A673 (cell line): ENCODE measurements around the gene COMMD4. TPM values are rescaled to one million over a fixed set of nuclear protein-coding genes. Genes with fewer than 3 reads are reported as not detected.
A peak's percentile ranks its signal among the peaks of the same experiment; 100 is the strongest.

Experiments
- BruUV-seq: library from RNA; stranded (reverse); fragments of 400-500 nt; replicated peaks from 2 replicates; lab custom pipeline; 2021; lab: Mats Ljungman, UMichigan
- CTCF ChIA-PET: fragments of 300-600 bp; sonication (Branson Sonifier 250); formaldehyde crosslinking; loops from one replicate; lab custom pipeline; 2022; ENCODE audit warnings: antibody characterized with exemption; lab: Charles Lee
- POLR2A ChIA-PET: fragments of 300-600 bp; sonication (Branson Sonifier 250); formaldehyde crosslinking; loops from one replicate; lab custom pipeline; 2022; ENCODE audit warnings: antibody characterized with exemption; ENCODE audit not compliant: low non-redundant PET; lab: Charles Lee
- DNase-seq: peaks from one replicate; pipeline ENCODE4 v3.0.0-alpha.2; 2015; ENCODE audit warnings: low spot score
- H3K27ac ChIP-seq: fragments of 200-600 bp; sonication (generic); 2 replicates; pipeline ENCODE4 v1.5.1; 2016; ENCODE audit warnings: mixed run types, low read depth, mild to moderate bottlenecking, mixed read lengths, antibody characterized with exemption, low read length; ENCODE audit not compliant: poor library complexity, severe bottlenecking
- H3K27me3 ChIP-seq: fragments of 200-600 bp; sonication (generic); replicated peaks from 2 replicates; pipeline ENCODE4 v1.6.1; 2017; ENCODE audit warnings: mixed run types, low read depth, mild to moderate bottlenecking, mixed read lengths, antibody characterized with exemption, low read length; ENCODE audit not compliant: insufficient read depth, poor library complexity
- H3K36me3 ChIP-seq: fragments of 200-600 bp; sonication (generic); 2 replicates; pipeline ENCODE4 v1.6.1; 2016; ENCODE audit warnings: mixed run types, mild to moderate bottlenecking, mixed read lengths, antibody characterized with exemption, low read length; ENCODE audit not compliant: insufficient read depth, poor library complexity, severe bottlenecking
- H3K4me1 ChIP-seq: fragments of 200-600 bp; sonication (generic); 2 replicates; pipeline ENCODE4 v1.6.1; 2017; ENCODE audit warnings: mixed run types, mild to moderate bottlenecking, mixed read lengths, antibody characterized with exemption, low read length; ENCODE audit not compliant: insufficient read depth, poor library complexity, severe bottlenecking
- H3K4me3 ChIP-seq: fragments of 200-600 bp; sonication (generic); 2 replicates; pipeline ENCODE4 v1.5.1; 2016; ENCODE audit warnings: low read depth, mixed run types, mild to moderate bottlenecking, mixed read lengths, low read length; ENCODE audit not compliant: poor library complexity, severe bottlenecking
- H3K9me3 ChIP-seq: fragments of 200-600 bp; sonication (generic); 2 replicates; pipeline ENCODE4 v1.6.1; 2016; ENCODE audit warnings: mixed run types, low read depth, mild to moderate bottlenecking, mixed read lengths, antibody characterized with exemption, low read length; ENCODE audit not compliant: poor library complexity, severe bottlenecking
- EZH2 ChIP-seq: fragments of 200-600 bp; sonication (generic); IDR thresholded peaks from 2 replicates; pipeline ENCODE4 v1.6.1; 2017; ENCODE audit warnings: borderline replicate concordance, low read depth, mild to moderate bottlenecking, mixed read lengths, antibody characterized with exemption, low read length; ENCODE audit not compliant: poor library complexity, severe bottlenecking
- intact Hi-C: fragments of 100-400 bp; cut with micrococcal nuclease; formaldehyde crosslinking; loops from one replicate; pipeline ENCODE4 v1.10.0; 2022; ENCODE audit not compliant: unreplicated experiment
- total RNA-seq: library from RNA; stranded (reverse); gene quantifications from 2 replicates; pipeline ENCODE4 v1.2.3, GENCODE V29; 2021
- TF ChIP-seq, protein P1 (sequence below): fragments of 300-800, 200-600 bp; sonication (generic); conservative IDR thresholded peaks from 2 replicates; pipeline ENCODE4 v1.5.1; 2017; ENCODE audit warnings: low read depth, mild to moderate bottlenecking, antibody characterized with exemption, low read length, moderate library complexity, mixed read lengths

Gene COMMD4
- total RNA-seq, 1 experiment from 2014 or later = 109 TPM

GRCh38 chr15:75366163-75366562, 30.3 kb downstream of the COMMD4 start:
- H3K4me3 ChIP-seq = no peak overlapping the region
- POLR2A ChIA-PET = interaction anchor here (0.6 kb wide), 1 partner anchor 18 kb away, joined by 7 read pairs; no protein-coding TSS in a partner anchor
- no peaks in the 10 kb centered on the region for H3K9me3 ChIP-seq
- TF ChIP-seq, protein P1, sequence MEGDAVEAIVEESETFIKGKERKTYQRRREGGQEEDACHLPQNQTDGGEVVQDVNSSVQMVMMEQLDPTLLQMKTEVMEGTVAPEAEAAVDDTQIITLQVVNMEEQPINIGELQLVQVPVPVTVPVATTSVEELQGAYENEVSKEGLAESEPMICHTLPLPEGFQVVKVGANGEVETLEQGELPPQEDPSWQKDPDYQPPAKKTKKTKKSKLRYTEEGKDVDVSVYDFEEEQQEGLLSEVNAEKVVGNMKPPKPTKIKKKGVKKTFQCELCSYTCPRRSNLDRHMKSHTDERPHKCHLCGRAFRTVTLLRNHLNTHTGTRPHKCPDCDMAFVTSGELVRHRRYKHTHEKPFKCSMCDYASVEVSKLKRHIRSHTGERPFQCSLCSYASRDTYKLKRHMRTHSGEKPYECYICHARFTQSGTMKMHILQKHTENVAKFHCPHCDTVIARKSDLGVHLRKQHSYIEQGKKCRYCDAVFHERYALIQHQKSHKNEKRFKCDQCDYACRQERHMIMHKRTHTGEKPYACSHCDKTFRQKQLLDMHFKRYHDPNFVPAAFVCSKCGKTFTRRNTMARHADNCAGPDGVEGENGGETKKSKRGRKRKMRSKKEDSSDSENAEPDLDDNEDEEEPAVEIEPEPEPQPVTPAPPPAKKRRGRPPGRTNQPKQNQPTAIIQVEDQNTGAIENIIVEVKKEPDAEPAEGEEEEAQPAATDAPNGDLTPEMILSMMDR = no peak
- TF ChIP-seq EZH2 = no peak
- H3K27me3 ChIP-seq = no peaks in the 10 kb centered on the region
- peaks cover 13% of the 10 kb centered on the region for H3K4me1 ChIP-seq
- intact Hi-C loops = no loop called here
- H3K27ac ChIP-seq = no peak overlapping the region
- H3K36me3 ChIP-seq = peaks cover 40% of the 10 kb centered on the region
- CTCF ChIA-PET = no interaction called here
- no TSS peak for BruUV-seq
- no peak for DNase-seq

DNA sequence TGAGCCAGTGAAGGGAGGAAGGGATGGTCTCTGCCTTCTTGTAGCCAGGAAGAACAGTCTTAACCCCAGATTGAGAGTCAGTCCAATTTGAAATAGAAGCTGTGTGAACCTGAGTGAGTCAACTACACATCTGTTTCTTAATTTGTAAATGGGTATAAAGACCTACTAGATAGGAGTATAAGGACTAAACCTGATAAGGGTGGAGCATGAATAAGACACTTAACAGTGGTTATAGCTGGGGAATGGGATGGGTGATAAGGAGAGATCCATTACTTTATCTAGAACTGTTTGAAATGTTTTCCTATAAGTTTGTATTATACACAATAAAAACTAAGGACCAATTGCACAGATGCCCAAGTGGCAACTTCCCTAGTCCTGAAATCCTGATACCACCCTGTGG, 31.1 kb downstream of the COMMD4 start:
- no peak for DNase-seq
- Histone ChIP-seq H3K4me3 (no peak overlapping the region), H3K27ac (no peak overlapping the region), H3K9me3 (no peaks in the 10 kb centered on the region), H3K27me3 (no peaks in the 10 kb centered on the region), H3K36me3 (peaks cover 44% of the 10 kb centered on the region), H3K4me1 (peaks cover 13% of the 10 kb centered on the region)
- no peak for TF ChIP-seq EZH2
- TF ChIP-seq, protein P1 = no peak
- ChIA-PET POLR2A (no interaction called here), CTCF (interaction anchor here (2.4 kb wide), 1 partner anchor 280 kb away, joined by 8 read pairs; the partner anchor contains the start of gene SNX33)
- BruUV-seq = TSS peak; percentile 28
- intact Hi-C loops = no loop called here

- DNase-seq = no peak
- ChIA-PET CTCF (interaction anchor here (0.6 to 2.4 kb wide), 15 partner anchors 23 to 338 kb away, joined by 3 to 21 read pairs (median 4); partner anchors contain the start of genes IMP3, SIN3A, SNUPN and SNX33), POLR2A (interaction anchor here (0.6 kb wide), 1 partner anchor 83 kb away, joined by 7 read pairs; no protein-coding TSS in a partner anchor)
- TF ChIP-seq, protein P1 = no peak
- TF ChIP-seq EZH2 = no peak
- Histone ChIP-seq H3K4me3 (peak overlapping the region; percentile 95), H3K36me3 (peaks cover 49% of the 10 kb centered on the region), H3K9me3 (no peaks in the 10 kb centered on the region), H3K27ac (peak overlapping the region; percentile 98), H3K4me1 (peaks cover 13% of the 10 kb centered on the region), H3K27me3 (no peaks in the 10 kb centered on the region)
- intact Hi-C loops = no loop called here
- no TSS peak for BruUV-seq
These were observed 31.6 kb downstream of the COMMD4 start for GRCh38 chr15:75367406-75367912.
